ENCODE results near the gene DCAF12.

DNA sequence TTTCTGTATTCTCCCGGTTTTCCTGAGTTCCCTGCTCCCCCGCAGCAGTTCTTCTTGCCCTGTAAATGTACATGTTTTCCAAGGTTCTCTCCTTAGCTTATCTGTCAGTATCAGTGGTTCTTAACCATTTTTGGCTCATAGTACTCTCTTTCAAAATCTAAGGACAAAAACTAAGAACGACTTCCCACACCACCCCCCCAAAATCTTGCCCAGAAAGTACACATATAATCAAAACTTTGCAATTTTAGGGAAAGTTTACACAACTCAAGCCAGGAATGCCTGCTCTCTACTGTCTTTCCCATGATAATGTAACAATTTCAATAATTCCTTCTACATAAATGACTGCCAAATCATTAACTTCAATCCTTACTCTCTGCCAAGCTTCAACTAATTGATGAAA lies 4.5 kb downstream of the DCAF12 start:
- TF ChIP-seq EZH2 (IDR thresholded peaks at IDR 0.05; ENCODE audit: low read depth, low read length, severe bottlenecking), result no peak
- no peak for TF ChIP-seq CBX8 (IDR thresholded peaks at IDR 0.05; ENCODE audit: borderline replicate concordance, low read depth, low read length)
- TF ChIP-seq ATF3 (IDR thresholded peaks at IDR 0.05; ENCODE audit: insufficient read depth, low read depth, low read length), result no peak
- TF ChIP-seq CTCF (IDR thresholded peaks at IDR 0.05; ENCODE audit: control extremely low read depth in 1 of 3, insufficient read depth in 1 of 3, low read depth in 1 of 3, low read length in 3 of 3), result no peak
- TF ChIP-seq NANOG (IDR thresholded peaks at IDR 0.05; ENCODE audit: insufficient read depth, low read depth, low read length, poor library complexity, severe bottlenecking), result no peak
- no peak for TF ChIP-seq TAF1 (IDR thresholded peaks at IDR 0.05; ENCODE audit: low read depth, low read length)
